Cardiac muscle cell (in vitro differentiated cells and primary cell): Measurements from ENCODE around the gene RAB37. TPM values are rescaled to one million over a fixed set of nuclear protein-coding genes. Genes with fewer than 3 reads are reported as not detected.

Experiments
- DNase-seq, 2 donors: peaks; one replicate each; pipeline versions ENCODE4 v3.0.0 to v3.0.0-alpha.2; 2010 to 2017; ENCODE audit warnings: low read depth in 1 of 2, low spot score in 1 of 2
- H3K27ac ChIP-seq: fragments of 200-600 bp; sonication (generic); 2 replicates; pipeline ENCODE4 v1.5.1; 2016
- H3K27me3 ChIP-seq: fragments of 200-600 bp; sonication (generic); 2 replicates; pipeline ENCODE4 v1.6.0; 2016; ENCODE audit warnings: control low read depth
- H3K36me3 ChIP-seq: fragments of 200-600 bp; sonication (generic); 2 replicates; pipeline ENCODE4 v1.5.1; 2016; ENCODE audit warnings: control low read depth
- H3K4me1 ChIP-seq: fragments of 200-600 bp; sonication (generic); 2 replicates; pipeline ENCODE4 v1.8.1; 2017; ENCODE audit warnings: low read depth, mild to moderate bottlenecking, mixed run types
- H3K4me3 ChIP-seq: fragments of 200-600 bp; sonication (generic); 2 replicates; pipeline ENCODE4 v1.5.1; 2016; ENCODE audit warnings: mild to moderate bottlenecking
- H3K9me3 ChIP-seq: fragments of 200-600 bp; sonication (generic); 2 replicates; pipeline ENCODE4 v1.5.1; 2017; ENCODE audit warnings: low read depth, mild to moderate bottlenecking, control low read depth
- polyA plus RNA-seq: library from polyadenylated mRNA; unstranded; fragments of >200 nt; fragmentation: Nextera tagmentation; extraction: Ambion mirVana; gene quantifications from 2 replicates; pipeline ENCODE4 v1.2.1, GENCODE V29; 2016
- total RNA-seq: library from RNA; depleted of rRNA; stranded (reverse); fragments of >200 nt; gene quantifications from 2 replicates; pipeline ENCODE4 v1.2.3, GENCODE V29; 2016
- TF ChIP-seq, protein P1 (sequence below): IDR thresholded peaks from 2 replicates; pipeline ENCODE4 v1.5.1; 2012; ENCODE audit warnings: low read depth, mild to moderate bottlenecking, low read length

RAB37 gene
- total and polyA plus RNA-seq, 2 experiments from 2014 or later: 3.4 to 4.9 TPM

DNA sequence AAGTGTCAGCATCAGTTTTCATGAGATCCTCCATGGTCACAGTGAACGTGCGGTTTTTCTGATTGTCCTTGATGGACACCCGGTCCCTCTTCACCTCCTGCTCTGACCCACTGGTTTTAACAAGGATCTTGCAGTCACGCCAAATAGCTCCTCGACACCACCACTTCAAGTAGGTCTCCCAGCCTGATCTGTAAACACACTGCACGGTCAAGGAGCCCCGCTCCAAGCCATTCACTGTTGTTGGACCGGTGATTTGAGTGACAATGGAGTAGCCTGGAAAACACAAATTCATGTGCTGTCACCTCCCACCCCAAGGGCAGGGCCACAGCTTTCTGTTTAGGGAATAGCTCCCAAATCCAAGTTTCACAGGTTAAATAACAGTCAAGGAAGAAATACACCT is 32.5 kb upstream of the RAB37 start:
- Histone ChIP-seq H3K36me3 (no peaks in the 10 kb centered on the region), H3K4me1 (no peaks in the 10 kb centered on the region), H3K27me3 (no peaks in the 10 kb centered on the region), H3K4me3 (no peak overlapping the region), H3K9me3 (no peaks in the 10 kb centered on the region), H3K27ac (no peak overlapping the region)
- TF ChIP-seq, protein P1, sequence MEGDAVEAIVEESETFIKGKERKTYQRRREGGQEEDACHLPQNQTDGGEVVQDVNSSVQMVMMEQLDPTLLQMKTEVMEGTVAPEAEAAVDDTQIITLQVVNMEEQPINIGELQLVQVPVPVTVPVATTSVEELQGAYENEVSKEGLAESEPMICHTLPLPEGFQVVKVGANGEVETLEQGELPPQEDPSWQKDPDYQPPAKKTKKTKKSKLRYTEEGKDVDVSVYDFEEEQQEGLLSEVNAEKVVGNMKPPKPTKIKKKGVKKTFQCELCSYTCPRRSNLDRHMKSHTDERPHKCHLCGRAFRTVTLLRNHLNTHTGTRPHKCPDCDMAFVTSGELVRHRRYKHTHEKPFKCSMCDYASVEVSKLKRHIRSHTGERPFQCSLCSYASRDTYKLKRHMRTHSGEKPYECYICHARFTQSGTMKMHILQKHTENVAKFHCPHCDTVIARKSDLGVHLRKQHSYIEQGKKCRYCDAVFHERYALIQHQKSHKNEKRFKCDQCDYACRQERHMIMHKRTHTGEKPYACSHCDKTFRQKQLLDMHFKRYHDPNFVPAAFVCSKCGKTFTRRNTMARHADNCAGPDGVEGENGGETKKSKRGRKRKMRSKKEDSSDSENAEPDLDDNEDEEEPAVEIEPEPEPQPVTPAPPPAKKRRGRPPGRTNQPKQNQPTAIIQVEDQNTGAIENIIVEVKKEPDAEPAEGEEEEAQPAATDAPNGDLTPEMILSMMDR: no peak
- DNase-seq: no peak

DNA sequence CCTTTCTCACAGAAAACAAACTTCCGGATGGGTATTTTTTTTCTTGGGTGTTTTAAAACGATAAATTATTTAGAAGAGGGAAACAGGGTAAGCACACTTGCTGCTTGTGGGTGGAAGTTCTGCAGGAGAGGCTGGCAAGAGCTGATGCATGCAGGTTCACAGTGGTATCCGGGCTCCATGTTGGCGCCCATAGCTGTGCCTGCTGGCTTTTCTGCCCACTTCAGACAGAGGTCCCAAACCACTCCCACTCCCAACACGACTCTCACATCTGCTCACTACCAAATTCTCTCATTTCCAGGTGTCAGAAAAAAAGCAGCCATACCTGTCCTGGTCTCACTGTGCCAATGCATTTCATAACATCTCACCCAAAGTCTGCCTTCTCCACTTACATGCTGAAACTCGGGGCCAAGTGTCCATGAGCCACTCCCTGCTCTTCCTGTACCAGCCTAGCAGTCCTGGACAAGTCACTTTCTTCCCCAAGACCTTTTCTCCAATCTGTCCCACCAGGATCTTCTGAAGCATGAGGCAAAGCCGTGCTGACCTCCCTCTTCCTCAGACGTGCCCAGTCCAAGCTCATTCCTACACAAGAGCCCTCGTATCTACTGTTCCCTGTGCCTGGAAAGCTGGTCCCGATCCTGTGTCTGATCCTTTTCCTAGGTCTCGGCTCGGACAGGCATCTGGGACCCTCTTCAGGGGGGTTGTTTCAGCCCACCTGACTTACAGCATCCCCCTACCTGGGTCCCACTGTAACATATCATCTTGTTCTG is 25.8 kb upstream of the RAB37 start:
- Histone ChIP-seq H3K4me1 (no peaks in the 10 kb centered on the region), H3K4me3 (no peak overlapping the region), H3K9me3 (no peaks in the 10 kb centered on the region), H3K27ac (no peak overlapping the region), H3K36me3 (no peaks in the 10 kb centered on the region), H3K27me3 (no peaks in the 10 kb centered on the region)
- DNase-seq: no peak
- TF ChIP-seq, protein P1: no peak

DNA sequence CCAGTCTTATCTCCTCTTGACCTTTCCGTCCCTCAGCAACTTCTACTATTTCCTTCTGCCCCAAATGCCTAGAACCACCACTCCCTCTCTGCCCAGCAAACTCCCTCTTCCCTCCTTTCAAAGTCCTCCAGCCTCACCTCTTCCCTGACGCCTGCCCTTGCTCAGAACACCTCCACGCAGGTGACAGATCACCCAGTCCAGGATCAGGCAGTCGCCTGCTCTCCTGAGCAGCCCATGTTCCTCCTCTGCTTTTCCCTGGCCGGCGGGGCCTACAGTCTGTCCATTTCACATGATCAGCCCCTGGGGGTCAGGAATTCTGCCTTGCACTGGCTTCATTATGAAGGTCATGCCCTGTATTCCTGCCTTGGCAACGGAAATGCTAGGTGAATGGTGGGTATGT is 24.8 kb upstream of the RAB37 start:
- TF ChIP-seq, protein P1: no peak

DNA sequence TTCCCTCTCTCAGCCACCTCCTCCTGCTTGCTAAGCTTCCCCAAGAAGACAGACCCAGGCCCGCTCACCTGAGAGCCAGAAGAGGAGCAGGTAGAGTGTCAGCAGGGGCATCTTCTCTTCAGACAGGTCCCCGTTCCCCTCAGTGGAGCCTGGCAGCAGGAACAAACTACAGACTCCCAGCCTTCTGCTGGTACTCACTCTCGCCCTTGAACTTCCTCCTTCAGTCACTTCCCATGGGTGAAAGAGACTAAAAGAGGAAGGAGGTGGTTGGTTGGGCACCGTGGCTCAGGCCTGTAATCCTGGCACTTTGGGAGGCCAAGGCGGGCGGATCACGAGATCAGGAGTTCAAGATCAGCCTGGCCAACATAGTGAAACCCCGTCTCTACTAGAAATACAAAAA is 24.3 kb upstream of the RAB37 start, which contains the start of gene CD300LF:
TSS of gene CD300LF (minus strand) at position 168 of the 400 bp plus-strand sequence. CDS start at position 111, 57 bp downstream.
- no peak within 1 kb of the TSS for H3K4me3 ChIP-seq
- no peaks in the 10 kb centered on the region for H3K9me3 ChIP-seq
- TF ChIP-seq, protein P1: no peak
- no peak for DNase-seq
- H3K27ac ChIP-seq: no peak within 1 kb of the TSS
- no peaks in the 10 kb centered on the region for H3K36me3 ChIP-seq
- no peaks in the 10 kb centered on the region for H3K4me1 ChIP-seq
- H3K27me3 ChIP-seq: no peaks in the 10 kb centered on the region

More for the DNA sequence above, 24.8 kb upstream of the RAB37 start:
- H3K36me3 ChIP-seq: no peaks in the 10 kb centered on the region
- no peaks in the 10 kb centered on the region for H3K27me3 ChIP-seq
- no peak overlapping the region for H3K4me3 ChIP-seq
- H3K9me3 ChIP-seq: no peaks in the 10 kb centered on the region
- no peak for DNase-seq
- H3K4me1 ChIP-seq: no peaks in the 10 kb centered on the region
- no peak overlapping the region for H3K27ac ChIP-seq

DNA sequence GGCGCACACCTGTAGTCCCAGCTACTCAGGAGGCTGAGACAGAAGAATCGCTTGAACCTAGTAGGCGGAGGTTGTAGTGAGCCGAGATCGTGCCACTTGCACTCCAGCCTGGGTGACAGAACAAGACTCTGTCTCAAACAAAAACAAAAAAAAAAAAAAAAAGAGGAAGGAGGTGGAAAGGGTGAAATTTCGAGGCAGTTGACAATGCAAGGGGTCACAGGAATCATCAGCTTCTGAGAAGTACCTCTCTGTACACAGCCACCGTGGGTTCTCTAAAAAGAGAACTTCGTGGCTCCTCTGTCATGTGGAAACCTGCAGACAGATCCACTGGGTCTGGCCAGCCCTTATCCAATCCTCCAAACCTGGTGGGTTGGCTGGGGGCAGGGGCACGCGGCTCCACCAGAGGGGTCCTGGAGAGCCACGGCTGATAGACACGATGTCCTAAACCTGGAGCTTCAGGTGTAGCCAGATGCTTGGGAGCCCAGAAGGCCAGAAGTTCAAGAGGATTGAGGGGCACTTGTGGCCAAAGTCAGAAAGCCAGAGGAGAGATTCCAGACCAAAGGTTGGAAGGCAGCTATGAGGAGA is 23.8 kb upstream of the RAB37 start:
- no peak overlapping the region for H3K4me3 ChIP-seq
- TF ChIP-seq, protein P1: no peak
- no peaks in the 10 kb centered on the region for H3K27me3 ChIP-seq
- no peaks in the 10 kb centered on the region for H3K4me1 ChIP-seq
- no peaks in the 10 kb centered on the region for H3K9me3 ChIP-seq
- DNase-seq: no peak
- H3K27ac ChIP-seq: no peak overlapping the region
- H3K36me3 ChIP-seq: no peaks in the 10 kb centered on the region
